GM19240 (cell line): Measurements from ENCODE around the gene SIN3A.

Experiments
- DNase-seq: peaks from one replicate; pipeline ENCODE4 v3.0.0; 2011; ENCODE audit warnings: low spot score; ENCODE audit not compliant: insufficient read length

Gene SIN3A

DNA sequence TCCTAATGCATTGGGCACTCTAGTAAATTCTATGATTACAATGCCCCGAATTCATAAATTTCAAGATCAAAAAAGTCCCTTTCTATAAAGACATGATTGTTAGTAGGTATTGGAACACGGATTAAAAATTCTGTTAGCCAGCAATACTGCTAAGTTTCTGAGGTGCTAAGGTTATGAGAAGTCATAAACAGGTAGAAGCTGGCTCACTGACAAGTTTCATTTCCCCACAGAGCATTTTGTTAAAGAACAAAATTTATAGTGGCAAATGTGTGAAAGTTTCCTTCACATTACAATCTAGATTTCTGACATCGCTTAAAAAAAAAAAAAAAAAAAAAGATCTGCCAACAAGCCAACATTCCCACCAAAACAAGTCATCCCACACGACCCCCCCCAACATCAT lies 70.7 kb downstream of the SIN3A start:
- DNase-seq: no peak

DNA sequence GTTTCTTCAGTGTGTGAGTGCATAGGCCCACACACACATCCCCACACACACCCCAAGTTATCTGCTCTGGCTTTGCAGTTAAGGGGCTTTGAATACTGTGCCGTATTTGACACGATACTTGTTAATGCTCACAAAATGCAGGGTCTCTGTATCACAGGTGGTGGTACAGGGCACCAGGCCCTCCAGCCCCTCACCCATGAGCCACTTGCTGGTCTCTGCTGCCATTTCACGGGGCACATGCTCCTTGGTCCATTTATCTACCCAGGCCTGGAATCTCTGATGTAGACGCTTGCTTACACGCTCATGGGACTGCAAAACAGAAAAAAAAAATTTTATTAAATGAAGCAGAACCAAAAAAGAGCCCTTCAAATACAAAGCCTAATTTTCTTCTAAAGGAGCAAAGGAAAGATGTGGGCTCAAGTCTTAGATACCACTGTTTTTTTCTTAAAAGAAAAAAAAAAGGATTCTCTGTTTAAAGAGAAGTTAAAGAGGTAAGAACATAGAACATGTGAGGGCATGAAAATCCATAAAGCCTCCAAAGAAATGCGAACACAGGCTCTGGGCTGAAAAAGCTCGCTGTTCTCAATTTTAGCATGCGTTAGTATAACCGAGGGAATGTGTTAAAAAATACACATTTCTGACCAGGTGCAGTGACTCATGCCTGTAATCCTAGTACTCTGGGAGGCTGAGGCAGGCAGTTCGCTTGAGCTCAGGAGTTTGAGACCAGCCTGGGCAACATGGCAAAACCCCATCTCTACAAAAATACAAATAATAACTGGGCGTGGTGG lies 79.4 kb downstream of the SIN3A start:
- no peak for DNase-seq

DNA sequence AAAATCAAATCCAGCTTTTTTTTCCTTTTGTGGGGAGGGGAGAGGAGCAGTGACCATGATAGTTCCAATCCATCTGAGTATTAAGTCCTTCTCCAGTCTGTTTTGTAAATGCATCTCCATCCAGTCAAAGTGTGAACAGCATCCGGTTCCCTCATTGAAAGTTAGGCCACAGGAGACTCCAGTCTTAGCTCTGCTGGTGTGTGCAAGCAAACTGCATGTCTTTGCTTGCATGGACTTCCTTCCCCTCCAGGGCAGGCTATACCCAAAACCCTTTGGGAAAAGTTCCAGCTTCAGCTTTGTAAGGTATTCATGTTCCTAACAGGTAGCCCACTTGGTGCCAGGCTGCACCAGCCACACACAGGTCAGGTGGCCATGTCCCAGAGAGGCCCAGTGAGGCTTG lies 80.0 kb downstream of the SIN3A start:
- DNase-seq: no peak

DNA sequence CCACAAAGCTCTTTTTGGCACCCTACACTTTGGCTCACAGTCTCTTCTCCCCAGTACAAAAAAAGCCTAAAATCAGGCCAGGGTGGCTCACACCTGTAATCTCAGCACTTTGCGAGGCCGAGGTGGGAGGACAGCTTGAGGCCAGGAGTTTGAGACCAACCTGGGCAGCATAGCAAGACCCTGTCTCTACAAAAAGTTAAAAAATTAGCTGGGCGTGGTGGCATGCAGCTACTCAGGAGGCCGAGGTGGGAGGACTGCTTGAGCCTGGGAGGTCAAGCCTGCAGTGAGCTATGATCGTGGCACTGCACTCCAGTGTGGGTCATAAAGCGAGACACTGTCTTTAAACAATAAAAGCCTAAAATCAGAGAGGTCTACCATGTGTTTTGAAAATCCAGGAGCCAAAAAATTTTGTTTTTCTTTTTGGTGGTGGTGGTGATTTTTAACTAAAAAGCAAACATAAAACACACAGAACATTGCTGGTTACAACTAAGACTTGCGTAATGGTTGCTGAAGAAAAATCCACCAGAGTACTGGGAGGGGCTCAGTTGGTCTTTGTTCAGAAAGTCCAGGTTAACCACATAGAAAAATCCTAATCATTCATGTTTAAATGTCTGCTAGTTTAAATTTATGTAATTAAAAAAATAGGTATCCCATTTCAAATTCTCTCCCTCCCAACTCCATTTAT lies 81.5 kb downstream of the SIN3A start:
- no peak for DNase-seq

DNA sequence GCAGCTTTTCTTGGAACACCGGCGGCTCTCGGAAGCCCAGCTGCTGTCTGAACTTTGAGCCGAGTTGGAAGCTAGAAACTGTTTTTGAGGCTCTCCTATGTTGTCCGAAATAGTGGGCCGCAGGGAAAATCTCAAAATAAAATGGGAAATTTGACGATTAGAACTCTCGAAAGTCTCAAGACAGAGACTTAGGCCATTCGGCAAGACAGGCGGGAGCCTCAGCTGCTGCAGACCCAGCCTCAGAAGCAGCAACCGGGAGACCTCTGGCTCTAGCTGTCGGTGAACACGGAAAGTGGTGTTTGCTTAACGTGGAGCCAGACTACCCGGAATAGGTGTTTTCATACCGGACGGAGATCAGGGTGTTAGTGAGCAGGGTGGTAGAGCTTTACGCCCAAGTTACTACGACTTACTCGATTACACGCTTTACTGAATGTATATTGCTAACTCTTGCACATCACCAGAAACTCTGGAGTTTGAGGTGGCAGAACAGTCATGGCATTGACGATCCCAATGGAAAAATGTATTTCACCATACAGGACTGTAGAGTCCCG lies 82.7 kb downstream of the SIN3A start:
- no peak for DNase-seq

DNA sequence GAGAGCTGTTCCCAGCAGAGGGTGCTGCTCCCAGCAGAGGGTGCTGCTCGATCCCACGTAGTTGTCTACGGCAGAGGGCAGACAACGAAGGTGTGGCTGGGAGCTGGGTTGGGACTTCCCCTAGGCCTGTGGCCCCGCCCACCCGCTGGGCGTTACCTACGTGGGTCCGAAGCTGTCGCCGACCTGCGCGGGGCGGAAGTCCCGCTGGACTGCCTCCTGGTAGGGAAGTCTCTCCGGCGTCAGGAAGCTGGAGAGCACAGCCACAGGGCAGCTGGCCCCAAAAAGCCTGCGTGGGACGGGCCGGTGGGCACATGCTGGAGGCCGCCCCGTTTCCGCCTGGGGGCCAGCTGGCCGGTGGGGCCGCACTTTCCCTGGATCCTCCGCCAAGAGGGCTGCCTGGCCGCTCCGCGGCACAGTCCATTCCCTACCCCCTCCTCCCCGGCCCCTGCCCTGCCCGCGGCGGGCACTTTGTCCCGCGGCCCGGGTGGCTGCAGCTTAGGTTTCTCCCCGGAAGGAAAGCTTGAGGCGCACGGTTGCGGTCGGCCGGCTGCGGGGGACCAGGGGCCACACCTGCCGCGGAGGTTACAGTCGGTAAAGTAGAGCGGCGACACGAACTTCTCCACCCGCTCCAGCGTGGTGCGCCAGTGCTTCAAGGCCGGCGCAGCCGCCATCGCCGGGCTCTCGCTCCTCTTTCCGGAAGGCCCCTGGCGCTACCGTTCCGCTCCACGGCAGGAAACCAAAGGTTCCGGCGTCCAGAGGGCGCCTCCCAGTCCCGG lies 83.4 kb downstream of the SIN3A start, which contains the start of gene MAN2C1:
MAN2C1 (minus strand) TSS at position 695 of the 776 bp plus-strand sequence; CDS start at position 671, 24 bp downstream.
- peak; percentile 93 for DNase-seq

DNA sequence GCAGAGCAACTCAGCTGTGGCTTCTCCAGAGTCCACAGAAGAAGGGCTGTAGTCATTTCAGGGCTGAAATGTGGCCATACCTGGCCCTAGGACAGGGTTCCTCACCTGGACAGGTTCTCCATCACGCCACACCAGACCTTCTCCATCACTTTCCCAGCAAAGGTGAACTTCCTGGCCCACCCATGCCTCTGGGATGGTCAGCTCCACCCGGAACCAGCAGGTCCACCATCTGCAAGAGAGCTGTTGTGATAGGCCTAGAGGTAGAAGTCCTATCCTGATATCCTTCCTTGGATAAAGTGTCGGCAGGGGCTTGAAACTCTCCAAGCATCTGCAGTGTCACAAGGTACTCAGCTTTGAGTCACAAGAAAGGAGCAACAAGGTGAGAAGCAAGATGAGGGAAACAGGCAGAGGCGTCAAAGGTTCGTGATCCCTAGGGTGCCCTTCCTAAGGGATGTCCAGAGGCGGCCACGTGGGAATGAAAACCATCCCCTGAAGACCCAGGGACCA lies 84.0 kb downstream of the SIN3A start:
- no peak for DNase-seq

DNA sequence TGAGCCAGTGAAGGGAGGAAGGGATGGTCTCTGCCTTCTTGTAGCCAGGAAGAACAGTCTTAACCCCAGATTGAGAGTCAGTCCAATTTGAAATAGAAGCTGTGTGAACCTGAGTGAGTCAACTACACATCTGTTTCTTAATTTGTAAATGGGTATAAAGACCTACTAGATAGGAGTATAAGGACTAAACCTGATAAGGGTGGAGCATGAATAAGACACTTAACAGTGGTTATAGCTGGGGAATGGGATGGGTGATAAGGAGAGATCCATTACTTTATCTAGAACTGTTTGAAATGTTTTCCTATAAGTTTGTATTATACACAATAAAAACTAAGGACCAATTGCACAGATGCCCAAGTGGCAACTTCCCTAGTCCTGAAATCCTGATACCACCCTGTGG lies 84.5 kb downstream of the SIN3A start:
- no peak for DNase-seq

DNA sequence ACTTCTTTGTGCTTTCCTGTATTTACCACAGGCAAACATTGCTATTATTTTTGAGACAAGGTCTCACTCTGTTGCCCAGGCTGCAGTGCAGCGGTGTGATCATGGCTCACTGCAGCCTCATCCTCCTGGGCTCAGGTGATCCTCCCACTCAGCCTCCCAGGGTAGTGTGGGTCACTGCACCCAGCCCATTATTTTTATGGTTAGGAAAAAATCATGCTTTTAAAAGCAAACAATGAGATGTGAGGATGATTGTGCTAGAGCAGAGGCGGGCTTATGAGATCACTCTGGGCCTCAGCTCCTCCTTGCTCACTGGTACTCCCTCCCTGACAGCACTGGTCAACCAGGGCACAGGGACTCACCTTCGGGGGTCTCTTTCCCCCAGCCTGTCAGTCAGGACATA lies 85.3 kb downstream of the SIN3A start:
- DNase-seq: no peak

DNA sequence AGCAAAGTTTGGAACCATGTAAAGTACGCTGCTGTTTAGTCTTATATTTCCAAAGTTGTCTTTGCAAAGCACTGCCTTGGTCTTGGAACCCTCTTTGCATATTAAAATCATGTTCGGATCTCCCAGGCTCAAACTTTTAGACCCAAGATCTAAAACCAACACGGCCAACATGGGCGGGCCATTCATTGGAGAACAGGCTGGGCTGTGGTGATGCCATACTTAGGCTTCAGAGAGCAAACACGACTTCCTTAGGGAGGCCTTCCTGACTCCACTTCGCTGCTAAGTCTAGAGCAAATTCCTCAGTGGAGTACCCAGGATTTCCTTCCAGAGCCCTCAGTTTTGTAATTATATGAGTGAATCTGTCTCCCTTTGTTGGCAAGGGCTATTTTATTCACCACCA lies 86.6 kb downstream of the SIN3A start:
- DNase-seq: no peak

DNA sequence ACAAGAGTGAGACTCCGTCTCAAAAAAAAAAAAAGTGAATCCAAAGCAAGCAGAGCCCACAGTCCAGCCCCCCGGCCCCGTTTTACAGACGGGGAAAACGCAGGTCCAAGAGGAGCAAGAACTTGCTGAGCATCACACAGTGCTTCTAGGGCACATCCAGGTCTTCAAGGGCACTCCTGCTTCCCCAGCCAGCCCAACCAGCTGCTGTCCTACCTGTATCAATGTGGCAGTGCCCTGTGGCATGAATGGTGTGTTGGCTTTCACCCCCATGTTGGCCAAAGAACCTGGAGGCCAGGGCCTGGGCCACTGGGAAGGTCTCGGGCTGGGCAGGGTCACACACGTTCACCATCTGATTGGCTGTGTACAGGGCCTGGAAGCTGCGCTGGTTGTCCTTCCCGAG lies 87.7 kb downstream of the SIN3A start:
- DNase-seq: no peak

DNA sequence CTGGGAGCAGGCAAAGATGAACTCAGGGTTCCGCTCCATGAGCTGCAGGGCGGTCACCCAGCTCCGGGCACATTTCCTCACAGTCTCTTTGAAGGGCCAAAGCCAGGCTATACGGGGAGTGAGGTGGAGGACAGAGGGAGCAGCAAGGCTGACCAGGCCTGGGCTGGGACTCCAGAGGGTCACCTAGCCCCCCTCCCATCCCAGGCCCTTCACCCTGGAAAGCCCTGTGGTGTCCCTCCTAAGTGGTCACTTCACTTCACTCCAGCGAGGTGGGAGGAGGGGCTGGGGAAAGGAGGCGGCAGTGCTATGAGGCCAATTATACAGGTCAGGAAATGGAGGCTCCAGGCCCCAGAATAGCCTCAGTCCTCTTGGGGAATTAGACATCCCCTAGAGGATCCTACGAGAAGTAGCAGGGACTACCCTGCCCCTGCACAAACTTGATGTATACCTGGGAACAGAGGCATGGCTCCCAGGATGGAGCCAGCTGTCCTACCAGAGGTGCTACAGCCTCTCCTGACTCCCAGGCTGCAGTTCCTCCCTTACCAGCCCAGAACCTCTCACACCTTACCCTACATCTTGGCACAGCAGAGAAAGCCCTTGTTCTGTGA lies 88.7 kb downstream of the SIN3A start:
- no peak for DNase-seq

DNA sequence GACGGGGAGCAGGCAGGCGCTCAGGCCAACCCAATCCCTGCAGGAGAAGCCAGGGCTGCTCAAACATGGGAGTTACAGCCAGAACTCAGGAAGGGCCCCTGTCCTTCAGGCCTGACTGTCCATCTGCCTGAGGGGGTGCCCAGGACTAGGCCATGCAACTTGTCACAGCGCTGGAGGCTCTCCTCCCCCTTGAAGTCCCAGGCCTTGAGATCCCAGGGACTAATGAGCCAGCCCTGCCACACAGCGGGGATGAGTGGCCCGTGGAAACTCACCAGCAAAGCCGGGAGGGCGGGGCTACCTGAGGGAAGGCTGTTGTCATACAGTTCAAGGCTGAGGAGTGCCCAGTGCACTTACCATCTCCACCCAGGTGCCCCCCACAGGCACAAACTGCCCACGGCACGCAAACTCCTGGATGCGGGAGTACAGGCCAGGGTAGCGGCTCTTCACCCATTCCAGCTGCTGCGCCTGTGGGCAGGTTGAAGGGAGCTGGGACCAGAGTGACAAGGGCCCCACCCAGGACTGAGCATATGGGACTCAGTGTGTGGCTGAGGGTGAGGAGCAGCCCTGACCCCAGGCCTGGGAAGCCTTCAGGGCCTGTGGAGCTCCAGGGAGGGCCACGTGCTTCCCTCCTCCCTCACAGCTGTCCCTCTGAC lies 89.4 kb downstream of the SIN3A start:
- no peak for DNase-seq

DNA sequence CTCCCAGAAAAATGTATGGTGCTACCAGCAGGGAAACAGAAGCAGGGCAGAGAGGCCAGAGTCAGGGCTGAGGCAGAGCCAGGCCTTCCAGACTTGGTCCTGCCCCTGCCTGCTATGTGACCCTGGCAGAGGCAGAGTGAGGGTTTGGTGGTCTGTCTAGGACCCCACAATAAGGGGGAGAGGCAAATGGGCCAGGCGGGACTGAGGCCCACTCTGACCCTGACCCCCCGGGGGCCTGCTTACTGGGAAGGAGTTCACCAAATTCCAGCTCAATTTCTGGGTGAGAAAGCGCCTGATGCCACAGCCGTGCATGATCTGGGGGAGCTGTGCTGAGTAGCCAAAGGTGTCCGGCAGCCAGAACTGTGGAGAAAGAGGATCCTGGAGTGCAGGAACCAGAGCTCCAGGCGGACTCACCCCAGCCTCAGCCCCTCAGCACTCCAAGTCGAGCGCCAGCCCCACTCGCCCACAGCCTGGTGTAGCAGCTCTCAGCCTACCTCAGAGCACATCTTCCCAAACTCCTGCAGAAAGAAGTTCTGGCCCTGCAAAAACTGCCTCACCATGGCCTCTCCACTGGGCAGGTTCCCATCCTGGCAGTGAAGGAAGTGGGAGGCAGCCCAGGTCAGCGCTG lies 90.0 kb downstream of the SIN3A start:
- no peak for DNase-seq

DNA sequence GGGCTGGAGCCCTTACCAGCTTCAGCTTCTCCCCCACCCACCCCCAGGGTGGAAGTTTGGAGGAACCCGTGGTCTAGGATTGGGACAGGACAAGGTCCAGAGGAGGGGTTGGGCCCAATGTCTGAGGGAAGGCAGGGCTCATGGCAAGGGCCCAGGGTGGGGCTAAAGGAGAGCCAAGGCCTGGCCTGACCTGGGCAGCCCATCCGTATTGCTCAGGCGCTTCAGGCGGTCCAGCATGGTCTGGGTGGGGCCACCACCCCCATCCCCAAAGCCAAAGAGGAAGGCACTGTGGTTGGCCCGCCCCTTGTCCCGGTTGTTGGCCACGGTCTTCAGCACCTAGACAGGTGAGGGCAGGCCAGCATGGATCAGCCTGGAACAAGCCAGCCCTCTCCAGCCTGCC lies 90.6 kb downstream of the SIN3A start:
- no peak for DNase-seq

DNA sequence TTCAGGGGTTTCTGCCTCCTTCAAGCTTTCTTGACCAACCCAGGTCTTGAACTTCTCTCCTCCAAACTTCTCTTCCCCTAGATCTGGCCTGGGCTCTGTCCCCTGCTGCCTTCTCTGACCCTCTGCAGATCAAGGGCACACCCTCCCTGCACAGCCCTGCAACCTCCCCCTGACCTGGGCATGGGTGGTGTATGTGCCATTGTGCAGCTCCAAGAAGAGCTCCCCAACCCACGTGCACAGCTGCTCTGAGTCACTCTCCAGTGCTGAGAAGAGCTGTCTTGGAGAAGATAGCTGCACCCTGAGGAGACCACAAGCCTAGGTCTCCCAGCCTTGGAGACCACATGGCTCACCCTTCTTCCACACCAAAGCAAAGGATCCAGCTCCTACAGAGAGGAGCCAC lies 91.1 kb downstream of the SIN3A start:
- DNase-seq: no peak

DNA sequence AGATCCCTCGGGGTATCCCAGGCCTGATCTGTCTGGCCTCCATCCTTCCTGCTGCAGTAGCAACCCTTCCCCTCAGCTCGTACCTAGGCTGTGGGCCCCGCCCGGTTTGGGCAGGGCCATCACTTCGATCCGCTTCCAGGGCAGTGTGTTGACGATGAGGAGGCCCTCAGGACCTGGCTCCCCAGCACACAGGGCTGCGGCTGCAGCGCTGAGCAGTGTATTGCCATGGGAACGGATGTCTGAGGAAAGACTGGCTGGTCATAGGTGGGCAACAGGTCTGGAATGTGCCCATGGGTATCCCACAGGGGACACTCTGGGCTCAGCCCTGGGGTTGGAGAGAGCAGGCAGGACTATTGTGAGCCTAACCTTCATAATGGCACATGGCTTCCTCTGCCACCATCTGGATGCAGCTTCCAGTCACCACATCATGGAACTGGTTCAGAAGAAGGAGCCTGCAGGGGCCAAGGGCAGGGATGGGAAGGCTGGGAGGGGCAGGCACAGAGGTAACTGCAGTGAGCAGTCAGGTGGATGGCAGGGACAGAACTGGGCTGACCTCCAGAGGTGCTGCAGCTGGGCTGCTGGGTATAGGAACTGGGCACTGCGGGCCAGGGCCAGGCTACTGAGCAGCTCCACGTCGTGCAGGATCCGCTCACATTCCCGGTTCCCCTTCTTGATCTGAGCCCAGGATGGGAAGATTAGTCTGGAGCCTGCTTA lies 91.8 kb downstream of the SIN3A start:
- DNase-seq: no peak

DNA sequence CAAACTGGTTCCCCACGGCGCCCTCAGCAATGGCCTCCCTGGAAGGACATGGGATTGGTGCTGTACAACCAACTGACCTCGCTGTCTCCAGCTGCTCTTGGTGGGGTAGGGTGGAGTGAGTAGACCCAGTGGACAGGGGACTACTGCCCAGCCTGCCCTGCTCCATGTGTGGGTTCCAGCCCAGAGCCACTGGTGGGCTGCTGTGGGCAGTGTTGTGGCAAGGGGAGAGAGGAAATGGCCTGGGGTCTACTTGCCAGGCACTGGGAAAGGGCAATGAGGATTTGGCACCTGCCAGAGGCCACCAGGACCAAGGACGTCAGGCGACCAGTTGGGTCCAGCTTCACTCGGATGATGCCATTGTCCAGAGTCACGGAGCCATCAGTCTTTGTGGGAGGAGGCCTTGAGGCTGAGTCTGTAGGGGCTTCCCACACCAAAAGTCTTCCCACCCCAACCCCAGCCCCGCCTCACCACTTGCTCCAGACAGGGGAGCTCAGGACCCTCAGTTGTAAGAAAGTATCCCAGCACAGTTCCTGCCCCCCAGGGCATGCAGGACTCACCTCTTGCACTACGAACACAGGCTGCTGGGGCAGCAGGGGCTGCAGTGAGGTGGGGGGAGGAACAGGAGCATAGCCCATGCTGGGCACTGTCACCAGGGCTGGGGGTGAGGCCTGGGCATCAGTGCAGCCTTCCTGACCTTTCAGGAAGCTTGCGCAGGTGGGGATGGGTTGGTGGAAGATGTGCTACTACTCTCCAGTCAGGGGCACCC lies 92.5 kb downstream of the SIN3A start:
- DNase-seq: no peak
